Measurements from ENCODE around the gene PGD.
A peak's percentile ranks its signal among the peaks of the same experiment; 100 is the strongest.
"Not testable (repeated sequence)": the region's sequence is repeated elsewhere in the genome, so short reads cannot be mapped to it uniquely, and the experiment has no call there.

PGD gene

DNA sequence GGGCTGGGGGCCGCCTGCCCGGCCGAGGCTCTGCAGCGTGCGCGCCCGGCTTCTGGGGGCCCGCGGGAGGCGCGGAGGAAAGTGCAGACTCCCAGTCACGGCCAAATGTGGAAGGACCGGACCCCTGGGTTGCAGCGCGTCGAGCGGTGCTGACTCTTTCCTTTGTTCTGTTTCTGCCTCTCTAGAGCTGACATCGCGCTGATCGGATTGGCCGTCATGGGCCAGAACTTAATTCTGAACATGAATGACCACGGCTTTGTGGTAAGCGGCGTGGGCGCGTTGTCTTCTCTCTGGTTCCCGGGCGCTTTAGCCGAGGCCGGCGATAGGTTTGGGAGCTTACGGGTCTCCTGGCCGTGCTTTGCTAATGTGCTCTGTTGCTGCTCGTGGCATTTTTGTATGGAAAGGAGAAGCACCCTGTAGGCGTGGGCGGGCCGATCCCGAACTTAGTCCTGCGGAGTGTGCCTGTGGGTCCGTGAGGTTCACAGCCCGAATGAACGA lies 629 bp downstream of the PGD start:
- no peak for DNase-seq

DNA sequence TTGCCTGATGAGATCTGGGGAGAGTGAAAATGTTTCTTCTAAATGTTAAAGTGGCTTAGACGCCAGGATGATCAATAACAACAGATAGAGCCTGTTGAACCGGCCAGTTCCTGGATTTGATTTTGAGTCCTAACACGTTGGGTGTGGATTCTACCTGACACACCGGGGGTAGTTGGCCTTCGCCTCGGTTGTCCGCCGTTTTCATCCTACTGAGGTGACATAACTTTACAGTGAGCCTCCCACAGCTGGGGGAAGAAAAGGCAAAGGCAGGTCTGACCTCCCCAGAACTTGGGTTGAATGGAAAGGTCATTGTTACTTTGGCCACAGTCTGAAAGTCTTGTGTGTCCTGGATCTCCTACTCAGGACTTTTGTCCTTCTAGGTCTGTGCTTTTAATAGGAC lies 1.1 kb downstream of the PGD start:
- DNase-seq: no peak

DNA sequence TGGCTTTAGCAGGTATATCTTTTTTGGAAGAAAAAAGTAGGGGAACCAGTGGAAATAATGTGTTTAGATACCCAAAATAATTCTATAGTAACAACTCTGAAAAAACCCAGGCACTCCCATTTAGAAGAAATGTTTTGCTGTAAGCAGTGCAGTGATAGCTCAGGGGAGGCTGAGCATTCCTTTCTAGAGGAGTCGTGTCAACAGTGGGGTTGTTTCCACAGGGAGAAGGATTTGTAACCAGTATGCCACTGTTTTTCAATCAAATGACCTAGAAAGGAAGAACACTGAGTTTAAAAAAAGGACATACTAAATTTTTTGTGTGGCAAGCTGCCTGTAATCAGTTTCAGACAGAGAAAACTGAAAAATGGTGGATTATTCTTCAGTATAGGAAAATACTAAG lies 2.4 kb downstream of the PGD start:
- DNase-seq: no peak

DNA sequence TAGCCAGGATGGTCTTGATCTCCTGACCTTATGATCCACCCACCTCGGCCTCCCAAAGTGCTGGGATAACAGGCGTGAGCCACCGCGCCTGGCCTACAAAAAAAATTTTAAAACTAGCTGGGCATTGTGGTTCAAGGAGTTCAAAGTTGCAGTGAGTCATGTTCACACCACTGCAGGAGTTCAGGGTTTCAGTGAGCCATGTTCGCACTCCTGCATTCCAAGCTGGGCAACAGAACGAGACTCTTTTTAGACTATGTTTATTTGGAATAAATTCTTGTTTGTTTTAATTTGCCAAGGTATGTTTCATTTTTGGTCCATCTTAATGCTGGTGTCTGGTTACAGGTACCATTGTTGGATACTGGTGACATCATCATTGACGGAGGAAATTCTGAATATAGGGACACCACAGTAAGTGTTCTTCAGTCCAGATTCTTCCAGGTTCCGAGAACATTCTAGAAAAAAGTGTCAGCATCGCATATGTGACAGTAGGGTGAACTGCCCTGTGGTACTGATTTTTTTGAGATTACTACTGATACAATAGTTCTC lies 3.9 kb downstream of the PGD start:
- no peak for DNase-seq

DNA sequence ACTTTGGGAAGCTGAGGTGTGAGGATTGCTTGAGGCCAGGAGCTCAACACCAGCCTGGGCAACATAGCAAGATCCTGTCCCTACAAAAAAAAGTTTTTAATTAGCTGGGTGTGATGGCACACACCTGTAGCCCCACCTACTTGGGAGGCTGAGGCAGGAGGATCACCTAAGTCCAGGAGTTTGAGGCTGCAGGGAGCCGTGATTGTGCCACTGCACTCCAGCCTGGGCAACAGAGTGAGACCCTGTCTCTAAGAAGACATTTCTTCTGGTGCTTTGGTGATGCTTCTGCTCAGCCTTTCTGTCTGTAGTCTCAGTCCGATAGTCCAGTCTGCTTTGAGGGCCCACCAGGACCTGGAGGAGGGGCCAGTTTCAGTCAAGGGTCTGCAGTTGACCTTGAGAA lies 8.3 kb downstream of the PGD start:
- no peak for DNase-seq

DNA sequence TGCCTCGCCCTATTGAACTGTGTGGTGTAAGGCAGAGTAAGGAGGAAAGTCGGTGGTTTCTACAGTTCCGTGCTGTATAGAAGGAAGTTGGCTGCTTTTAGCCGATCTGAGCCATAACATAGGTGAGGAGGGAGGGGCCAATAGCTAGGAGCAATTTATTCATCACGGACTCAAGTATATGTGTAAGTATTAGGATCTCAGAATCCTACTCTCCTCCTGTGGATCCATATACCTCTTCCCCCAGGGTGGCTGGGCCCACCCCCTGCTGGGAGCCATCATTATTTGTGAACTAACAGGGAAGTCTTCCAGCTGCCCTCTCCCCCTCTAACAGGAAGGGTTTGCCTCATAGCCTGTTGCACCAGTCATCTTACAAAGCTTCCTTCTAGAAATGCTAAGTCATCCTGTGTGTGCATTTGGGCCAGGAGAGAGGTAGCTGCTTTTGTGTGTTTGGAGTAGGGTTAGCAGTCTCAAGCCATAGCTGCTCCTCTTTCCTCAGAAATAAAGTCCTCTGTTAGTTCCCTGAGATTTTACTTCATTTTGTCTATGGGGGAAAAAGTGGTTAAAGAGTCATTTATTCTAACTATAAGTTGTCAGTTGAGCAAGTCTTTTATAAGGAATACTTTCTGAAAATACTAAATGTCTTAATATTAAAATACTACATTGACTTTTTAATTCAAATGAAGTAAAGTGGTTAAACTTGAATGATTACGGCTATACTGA lies 16.5 kb downstream of the PGD start:
- no peak for DNase-seq

DNA sequence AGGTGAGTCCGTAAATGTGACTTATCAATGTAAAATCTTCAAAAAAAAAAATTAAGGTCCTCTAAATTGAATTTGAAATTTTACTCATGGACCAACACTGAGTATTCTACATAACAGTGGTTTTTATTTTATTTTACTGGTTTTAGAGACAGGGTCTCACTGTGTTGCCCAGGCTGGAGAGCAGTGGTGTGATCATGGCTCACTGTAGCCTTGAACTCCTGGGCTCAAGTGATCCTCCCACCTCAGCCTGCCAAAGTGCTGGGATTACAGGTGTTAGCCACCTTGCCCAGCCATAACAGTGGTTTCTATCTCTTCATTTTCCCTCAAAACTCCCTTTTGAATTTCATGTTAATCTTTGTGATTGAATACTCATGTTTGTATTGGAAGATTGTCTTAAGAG lies 17.1 kb downstream of the PGD start:
- not testable (repeated sequence) for DNase-seq

DNA sequence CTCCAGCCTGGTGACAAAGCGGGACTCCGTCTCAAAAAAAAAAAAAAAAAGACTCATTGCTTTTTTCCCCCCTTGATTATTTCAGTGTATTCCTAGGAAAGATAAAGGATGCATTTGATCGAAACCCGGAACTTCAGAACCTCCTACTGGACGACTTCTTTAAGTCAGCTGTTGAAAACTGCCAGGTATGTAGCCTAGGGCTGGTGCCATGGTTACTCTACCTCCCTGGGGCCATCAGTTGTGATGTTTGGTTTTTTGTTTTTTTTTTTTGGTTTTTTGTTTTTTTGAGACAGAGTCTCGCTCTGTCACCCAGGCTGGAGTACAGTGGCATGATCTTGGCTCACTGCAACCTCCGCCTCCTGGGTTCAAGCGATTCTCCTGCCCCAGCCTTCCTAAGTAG lies 19.9 kb downstream of the PGD start:
- not testable (repeated sequence) for DNase-seq

DNA sequence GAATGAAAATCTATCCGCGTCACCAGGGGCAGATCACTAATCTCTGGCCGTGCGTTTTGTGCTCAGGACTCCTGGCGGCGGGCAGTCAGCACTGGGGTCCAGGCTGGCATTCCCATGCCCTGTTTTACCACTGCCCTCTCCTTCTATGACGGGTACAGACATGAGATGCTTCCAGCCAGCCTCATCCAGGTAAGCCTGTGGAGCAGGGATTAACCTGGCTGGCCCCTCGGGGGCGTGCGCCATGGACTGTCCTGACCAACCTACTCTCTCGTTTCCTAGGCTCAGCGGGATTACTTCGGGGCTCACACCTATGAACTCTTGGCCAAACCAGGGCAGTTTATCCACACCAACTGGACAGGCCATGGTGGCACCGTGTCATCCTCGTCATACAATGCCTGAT lies 20.5 kb downstream of the PGD start:
- DNase-seq: no peak

DNA sequence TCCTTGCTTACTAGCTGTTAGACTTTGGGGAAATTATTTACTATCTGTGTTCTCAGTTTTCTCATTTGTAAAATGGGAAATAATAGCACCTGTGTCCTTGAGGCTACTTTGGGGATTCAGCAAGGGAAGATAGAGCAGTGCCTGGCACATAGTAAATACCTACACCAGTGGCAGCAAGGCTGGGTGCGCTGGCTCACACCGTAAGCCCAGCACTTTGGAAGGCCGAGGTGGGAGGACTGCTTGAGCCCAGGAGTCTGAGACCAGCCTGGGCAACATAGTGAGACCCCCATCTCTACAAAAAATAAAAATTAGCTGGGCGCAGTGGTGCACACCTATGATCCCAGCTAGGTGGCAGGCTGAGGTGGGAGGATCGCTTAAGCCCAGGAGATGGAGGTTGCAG lies 22.8 kb downstream of the PGD start:
- no peak for DNase-seq

DNA sequence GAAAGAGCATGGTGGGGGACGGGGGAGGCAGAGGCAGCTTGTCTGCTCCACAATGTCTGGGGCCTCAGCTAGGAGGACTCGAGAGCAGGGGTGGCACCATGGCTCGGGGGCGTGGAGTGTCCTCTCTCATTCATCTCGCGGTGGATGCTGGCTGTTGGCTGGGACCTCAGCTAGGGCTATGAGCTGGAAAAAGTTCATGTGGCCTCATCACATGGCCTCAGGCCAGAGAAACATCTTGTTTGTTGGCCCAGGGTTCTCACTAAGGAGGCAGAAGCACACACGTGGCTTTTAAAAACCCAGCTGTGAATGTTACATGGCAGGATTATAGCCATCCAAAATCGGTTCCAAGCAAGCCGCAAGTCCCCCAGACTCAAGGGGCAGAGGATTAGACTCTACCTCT lies 25.2 kb downstream of the PGD start:
- no peak for DNase-seq

DNA sequence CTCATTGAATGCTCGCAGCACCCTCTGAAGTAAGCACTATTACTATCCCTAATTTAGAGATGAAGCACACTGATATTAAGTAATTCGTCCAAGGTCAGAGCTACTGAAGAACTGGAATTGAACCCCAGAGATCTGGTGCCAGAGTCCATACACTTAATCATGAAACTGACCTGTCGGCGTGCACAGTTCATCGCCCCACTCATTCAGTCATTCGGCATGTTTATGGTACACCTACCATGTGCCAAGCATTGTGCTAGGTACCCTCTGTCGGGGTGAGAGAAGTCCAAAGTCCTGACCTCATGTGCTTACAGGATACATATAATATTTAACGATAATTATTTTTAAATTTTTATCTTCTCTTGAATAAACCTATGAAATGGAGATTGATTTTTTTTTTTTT lies 25.8 kb downstream of the PGD start:
- no peak for DNase-seq

DNA sequence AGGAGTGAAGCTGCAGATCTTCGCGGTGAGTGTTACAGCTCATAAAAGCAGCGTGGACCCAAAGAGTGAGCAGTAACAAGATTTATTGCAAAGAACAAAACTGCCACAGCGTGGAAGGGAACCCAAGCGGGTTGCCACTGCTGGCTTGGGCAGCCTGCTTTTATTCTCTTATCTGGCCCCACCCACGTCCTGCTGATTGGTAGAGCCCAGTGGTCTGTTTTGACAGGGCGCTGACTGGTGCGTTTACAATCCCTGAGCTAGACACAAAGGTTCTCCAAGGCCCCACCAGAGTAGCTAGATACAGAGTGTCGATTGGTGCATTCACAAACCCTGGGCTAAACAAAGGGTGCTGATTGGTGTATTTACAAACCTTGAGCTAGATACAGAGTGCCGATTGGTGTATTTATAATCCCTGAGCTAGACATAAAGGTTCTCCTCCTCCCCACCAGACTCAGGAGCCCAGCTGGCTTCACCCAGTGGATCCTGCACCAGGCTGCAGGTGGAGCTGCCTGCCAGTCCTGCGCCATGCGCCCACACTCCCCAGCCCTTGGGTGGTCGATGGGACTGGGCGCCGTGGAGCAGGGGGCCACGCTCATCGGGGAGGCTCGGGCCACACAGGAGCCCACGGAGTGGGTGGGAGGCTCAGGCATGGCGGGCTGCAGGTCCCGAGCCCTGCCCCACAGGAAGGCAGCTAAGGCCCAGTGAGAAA lies 27.1 kb downstream of the PGD start:
- not testable (repeated sequence) for DNase-seq

DNA sequence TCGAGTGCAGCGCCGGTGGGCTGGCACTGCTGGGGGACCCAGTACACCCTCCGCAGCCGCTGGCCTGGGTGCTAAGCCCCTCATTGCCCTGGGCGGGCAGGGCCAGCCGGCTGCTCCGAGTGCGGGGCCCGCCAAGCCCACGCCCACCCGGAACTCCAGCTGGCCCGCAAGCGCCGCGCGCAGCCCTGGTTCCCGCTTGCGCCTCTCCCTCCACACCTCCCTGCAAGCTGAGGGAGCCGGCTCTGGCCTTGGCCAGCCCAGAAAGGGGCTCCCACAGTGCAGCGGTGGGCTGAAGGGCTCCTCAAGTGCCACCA lies 27.6 kb downstream of the PGD start:
- not testable (repeated sequence) for DNase-seq

DNA sequence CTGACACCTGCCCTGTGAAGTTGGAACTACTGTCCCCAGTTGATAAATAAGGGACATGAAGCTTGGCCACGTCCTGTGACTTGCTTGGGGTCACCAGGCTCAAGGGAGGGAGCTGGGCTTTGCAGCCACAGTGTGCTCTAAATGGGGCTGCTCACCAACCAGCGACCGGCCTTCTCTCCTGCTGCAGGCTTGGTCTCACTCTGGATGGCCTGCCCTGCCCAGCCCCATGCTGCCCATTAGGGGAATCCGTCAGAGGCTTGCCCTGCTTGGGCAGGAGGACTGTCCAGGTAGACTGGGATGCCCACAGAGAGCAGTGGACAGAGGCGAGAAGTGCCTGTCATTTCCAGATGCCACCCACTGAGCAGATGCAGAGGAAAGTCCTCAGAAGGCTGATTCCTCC lies 30.1 kb downstream of the PGD start:
- no peak for DNase-seq

DNA sequence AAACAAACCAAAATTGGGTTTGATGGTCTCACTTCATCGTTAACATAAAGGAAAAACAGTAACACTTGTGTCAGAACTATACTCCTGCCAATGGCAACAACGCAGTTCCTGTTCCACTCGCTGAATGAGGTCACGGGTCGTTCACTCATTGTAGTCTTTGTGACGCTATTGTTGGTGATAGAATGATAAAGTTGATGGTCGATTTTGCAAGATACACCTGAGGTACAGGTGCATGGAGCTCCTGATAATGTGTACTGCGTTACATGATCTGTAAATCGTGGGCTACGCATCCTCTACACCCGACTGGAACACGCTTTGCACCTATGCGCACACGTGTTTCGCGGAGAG lies 31.0 kb downstream of the PGD start:
- no peak for DNase-seq

DNA sequence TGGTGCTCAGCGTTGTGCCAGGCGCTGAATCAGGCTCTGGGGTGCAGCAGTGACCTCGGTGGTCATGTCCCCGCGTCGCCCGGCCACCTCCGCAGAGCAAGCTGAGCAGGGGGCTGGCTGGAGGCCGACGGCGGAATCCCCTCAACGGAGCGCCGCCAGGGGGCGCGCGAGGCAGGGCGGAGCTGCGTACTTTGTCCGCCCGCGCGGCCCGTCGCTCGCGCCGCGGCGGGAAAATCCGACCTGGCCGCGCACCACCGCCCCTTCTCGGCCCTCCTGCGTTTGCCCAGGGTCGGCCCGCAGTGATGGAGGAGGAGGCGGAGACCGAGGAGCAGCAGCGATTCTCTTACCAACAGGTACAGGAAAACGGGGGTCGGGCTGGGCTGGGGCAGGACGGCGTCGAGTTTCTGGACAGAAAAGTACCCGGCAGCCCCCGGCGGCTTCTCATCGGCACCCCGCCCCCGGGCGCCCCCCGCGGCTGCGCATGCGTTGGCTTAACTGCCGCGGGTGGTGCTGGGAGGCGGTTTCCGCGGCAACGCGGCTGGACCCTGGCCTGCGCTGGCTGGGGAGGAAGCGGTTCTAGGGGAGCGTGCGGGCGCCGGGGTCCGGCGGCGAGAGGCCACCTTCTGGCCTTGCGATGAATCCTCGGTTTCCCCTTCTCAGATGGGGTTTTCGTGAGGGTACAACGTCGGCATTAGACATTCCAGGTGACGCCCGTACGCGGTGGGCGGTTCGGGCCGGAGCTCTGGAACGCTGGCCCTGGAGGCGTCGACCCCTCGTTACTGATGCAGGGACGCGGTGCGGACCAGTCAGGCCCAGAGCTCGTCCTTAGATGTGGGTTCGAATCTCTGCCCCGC lies 31.6 kb downstream of the PGD start, which contains the start of gene CENPS:
Gene CENPS (plus strand): TSS at position 218 of the 854 bp plus-strand sequence. CDS start 85 bp downstream, at position 303.
- DNase-seq: peak; percentile 74

DNA sequence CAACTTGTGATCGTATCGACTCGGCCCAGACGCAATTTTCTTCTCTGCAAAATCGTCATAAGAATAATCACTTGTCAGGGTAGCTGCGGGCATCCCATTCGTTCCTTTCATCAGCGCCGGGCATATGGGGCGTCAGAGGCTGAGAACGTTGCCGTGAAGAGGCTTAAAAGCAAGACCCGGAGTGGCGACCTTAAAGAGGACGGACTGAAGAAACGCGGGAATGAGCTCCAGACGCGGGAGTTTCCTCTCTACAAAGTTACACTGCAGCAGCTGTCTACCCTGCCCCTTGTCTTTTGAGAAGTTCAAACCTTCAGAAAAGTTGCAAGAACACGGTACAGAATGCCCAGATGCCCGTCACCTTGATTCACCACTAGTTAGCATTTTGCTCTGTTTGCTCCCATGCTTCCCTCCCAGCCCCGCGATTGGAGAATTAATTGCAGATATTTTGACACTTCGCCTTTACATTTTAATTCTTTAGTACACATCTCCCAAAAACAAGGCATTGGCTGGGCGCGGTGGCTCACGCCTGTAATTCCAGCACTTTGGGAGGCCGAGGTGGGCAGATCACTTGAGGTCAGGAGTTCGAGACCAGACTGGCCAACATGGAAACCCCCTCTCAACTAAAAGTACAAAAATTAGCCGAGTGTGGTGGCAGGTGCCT lies 32.3 kb downstream of the PGD start:
- DNase-seq: no peak

DNA sequence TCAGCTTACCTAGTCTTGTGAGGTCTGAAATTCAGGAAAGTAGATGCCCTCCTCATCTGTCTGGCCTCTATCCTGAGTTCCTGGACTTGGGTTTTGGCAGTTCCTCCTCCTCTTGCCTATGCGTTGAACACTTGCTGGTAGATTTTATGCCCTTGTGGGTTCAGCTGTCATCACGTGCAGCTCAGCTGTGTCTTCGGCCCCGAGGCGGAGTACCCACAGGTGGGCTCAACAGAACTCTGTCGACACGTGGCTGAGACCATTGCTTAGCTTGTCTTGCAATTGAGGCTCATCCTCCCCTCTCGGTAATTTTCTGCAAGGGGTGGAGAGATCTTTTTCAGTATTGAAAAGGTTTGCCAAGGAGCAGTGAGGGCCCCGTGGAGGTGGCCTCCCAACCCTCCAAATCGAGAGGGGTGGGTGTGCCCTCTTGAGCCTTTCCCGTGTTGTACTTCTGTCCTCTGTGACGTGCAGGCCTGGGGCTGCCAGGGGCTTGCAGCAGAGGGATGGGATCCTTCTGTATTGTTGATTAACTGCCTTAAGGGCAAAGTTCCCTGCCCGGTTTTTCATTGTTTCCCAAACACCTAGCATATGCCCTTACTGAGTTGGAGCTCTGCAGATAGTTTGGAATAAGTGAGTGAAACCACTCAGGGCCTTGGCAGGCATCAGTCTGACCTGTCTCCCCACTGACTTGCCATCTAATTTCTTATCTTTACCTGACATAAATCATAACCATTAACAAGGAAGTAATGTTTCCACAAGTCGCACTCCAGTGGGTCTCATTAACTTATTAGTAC lies 34.2 kb downstream of the PGD start:
- no peak for DNase-seq

DNA sequence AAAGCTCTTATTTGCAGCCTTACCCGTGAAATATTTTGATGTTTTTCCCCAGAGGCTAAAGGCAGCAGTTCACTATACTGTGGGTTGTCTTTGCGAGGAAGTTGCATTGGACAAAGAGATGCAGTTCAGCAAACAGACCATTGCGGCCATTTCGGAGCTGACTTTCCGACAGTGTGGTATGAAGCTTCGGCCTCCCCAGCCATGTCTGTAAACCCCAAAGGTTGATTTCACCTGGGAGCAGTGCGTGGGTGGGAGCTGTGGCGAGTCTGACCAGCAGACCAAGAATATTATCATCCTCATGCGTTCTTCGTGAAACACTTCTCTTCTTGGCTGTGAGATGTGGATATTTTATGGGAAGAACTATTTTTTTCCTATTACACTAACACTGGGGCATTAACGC lies 34.9 kb downstream of the PGD start:
- no peak for DNase-seq

DNA sequence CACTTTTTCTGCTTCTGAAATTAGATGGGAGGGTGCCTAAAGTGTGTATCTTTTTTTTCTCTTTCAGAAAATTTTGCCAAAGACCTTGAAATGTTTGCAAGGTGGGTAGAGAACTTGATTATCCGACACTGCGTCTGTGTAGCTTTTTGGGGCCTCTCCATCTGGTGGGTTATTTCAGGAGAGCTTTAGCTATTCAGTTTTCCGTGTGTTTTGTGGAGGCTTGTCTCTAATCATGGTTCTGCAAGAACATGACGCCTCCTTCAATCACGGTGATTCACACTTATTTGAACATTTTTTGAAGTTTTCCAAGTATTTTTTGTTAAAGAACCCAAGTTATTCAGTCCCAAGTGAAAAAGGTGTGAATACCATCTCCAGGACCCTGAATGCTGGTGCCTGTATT lies 35.7 kb downstream of the PGD start:
- no peak for DNase-seq

DNA sequence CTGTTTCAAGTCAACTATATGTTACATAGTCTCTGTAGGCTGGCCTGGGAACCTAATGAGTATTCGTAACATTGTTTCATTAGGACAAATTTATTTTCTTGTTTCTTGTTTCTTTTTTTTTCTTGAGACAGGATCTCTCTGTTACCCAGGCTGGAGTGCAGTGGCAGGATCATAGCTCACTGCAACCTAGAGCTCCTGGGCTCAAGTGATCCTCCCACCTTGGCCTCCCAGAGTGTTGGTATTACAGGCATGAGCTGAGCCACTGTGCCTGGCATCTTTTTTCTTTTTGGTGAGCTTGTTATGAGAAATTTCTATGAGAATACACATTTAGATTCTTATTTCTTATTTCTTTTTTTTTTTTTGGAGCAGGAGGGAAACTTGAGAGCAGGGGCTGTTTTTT lies 38.2 kb downstream of the PGD start:
- DNase-seq: no peak

All from NCI-H2171 (cell line).